ENCODE data around the gene CA9.

The CA9 gene

GRCh38 chr9:35703906-35704672, 30.4 kb downstream of the CA9 start:
- no peak overlapping the region for H3K4me3 ChIP-seq (ENCODE audit: low read length)
- no peak for TF ChIP-seq ZNF274 (IDR thresholded peaks at IDR 0.05; ENCODE audit: low read depth, low read length)

DNA sequence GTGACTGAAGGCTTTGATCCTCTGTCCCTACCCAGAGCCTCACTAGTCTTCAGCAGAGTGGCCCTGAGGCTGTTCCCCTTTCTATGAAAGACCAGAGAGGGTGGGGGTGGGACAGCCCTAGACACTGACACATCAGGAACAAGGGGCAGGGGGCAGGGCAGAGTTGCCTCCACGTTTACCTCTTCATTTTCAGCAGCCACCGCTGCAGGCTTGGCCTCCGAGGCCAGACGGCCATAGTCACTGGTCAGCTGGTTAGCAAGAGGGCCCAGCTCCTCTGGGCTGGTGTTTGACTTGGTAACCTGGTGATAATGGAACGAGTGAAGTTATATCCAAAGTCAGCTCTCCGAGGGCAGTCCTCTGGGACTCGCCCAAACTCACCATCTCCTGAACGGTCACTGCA, 31.6 kb downstream of the CA9 start:
- TF ChIP-seq ZNF274 (IDR thresholded peaks at IDR 0.05; ENCODE audit: low read depth, low read length): no peak
- no peak overlapping the region for H3K4me3 ChIP-seq (ENCODE audit: low read length)

GRCh38 chr9:35705836-35706430, 32.2 kb downstream of the CA9 start:
- H3K4me3 ChIP-seq (ENCODE audit: low read length): no peak overlapping the region
- TF ChIP-seq ZNF274 (IDR thresholded peaks at IDR 0.05; ENCODE audit: low read depth, low read length): no peak

- H3K4me3 ChIP-seq (ENCODE audit: low read length): no peak overlapping the region
- TF ChIP-seq ZNF274 (IDR thresholded peaks at IDR 0.05; ENCODE audit: low read depth, low read length): no peak
Observed at GRCh38 chr9:35706951-35707350, 33.2 kb downstream of the CA9 start.

DNA sequence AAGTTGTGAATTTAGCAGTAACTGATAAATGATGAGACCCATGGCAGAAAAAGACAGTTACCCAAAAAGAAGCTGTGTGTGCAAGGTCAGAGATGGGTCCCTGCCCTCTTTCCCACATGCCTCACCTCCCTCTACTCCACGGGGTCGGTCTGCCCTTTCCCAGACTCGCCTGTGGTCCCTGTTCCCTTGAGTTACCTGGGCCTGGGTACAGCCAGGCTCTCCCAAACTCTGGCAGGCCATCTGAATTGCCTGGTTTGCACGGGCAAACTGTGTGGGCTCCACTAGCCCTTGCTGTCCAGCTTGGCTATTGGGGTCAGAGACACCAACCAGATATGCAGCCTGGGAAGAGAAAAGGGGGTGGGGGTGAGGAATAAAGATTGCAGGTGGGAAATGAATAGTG, 34.4 kb downstream of the CA9 start:
- no peak for TF ChIP-seq ZNF274 (IDR thresholded peaks at IDR 0.05; ENCODE audit: low read depth, low read length)

DNA sequence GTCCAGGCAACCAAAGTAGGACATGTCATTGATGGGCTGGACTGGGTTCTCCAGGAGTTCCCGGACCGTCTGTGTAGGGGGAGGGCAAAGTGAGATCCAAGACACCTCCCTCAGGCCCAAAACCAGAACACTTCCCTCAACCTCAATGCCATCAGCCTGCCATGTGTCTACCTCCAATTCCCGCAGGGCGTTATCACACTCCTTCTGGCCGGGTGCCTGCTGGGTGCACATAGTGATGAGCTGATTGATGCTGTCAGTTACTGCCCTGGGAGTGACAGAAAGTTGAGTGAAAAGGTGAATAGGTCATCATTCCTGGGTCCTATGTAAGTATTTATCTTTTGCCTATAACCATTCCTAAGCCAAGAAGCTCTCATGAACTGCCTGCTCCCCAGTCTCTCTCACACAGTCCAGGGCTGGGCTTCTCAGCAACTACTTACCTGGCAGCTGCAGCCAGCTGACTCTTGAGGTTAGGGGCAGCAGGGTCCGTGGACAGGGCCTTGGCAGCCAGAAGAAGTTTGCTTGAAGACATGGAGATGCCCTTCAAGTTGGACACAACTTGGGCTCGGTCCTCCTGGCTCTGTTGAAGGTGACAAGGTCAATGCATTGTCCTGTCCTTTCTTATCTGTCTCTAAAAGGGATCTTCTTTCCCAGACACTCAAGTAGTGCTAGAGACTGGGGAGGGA, 37.2 kb downstream of the CA9 start:
- no peak for TF ChIP-seq ZNF274 (IDR thresholded peaks at IDR 0.05; ENCODE audit: low read depth, low read length)
- H3K4me3 ChIP-seq (ENCODE audit: low read length): no peak overlapping the region

More for the DNA sequence above, 34.4 kb downstream of the CA9 start:
- H3K4me3 ChIP-seq (ENCODE audit: low read length): no peak overlapping the region

- H3K4me3 ChIP-seq (ENCODE audit: low read length): no peak overlapping the region
- no peak for TF ChIP-seq ZNF274 (IDR thresholded peaks at IDR 0.05; ENCODE audit: low read depth, low read length)
Observed at GRCh38 chr9:35711501-35712428, 38.0 kb downstream of the CA9 start.

DNA sequence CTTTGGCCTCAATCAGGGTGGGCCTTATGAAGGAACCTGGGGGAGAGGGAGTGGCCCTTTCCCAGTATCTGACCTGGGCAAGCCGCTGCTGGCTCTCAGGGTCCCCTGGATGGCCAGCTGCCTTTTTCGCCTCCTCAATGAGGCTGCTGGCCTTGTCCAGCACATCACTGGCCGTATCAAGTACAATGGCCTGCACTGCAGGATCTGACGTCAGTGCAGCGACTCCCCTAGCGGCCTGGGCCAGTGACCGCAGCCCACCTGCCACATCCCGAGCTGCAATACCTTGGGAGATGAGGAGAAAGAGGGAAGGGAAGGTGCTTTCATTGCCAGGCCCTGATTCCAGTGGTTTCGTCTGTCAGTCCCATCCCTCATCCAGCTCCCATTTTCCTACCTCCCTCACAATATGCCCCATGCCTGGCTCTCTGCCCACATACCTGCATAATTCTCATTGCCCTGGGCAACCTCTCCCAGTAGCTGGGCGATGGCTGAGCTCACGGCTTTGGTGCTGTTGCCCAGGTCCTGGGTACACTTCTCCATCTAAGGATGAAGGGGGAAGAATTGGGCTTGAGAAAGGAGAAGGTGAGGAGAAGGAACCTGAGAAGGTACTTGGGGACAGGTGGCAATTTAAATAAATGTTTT, 39.2 kb downstream of the CA9 start:
- no peak overlapping the region for H3K4me3 ChIP-seq (ENCODE audit: low read length)
- TF ChIP-seq ZNF274 (IDR thresholded peaks at IDR 0.05; ENCODE audit: low read depth, low read length): no peak

DNA sequence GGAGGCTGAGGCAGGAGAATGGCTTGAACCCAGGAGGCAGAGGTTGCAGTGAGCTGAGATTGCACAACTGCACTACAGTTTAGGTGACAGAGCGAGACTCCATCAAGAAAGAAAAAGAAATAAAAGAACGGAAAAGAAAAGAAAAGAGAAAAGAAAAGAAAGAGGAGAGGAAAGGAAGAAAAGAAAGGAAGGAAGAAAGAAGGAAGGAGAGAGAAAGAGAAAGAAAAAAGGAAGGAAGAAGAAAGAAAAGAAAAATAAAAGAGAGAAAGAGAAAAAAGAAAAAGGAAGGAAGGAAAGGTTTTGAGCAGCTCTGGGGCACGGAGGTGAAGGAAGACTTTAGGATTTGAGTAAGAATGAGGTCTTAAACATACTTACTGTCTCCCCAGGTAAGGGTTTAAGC, 39.9 kb downstream of the CA9 start:
- H3K4me3 ChIP-seq (ENCODE audit: low read length): no peak overlapping the region
- no peak for TF ChIP-seq ZNF274 (IDR thresholded peaks at IDR 0.05; ENCODE audit: low read depth, low read length)

GRCh38 chr9:35714123-35714522, 40.4 kb downstream of the CA9 start:
- TF ChIP-seq ZNF274 (IDR thresholded peaks at IDR 0.05; ENCODE audit: low read depth, low read length): no peak
- H3K4me3 ChIP-seq (ENCODE audit: low read length): no peak overlapping the region

DNA sequence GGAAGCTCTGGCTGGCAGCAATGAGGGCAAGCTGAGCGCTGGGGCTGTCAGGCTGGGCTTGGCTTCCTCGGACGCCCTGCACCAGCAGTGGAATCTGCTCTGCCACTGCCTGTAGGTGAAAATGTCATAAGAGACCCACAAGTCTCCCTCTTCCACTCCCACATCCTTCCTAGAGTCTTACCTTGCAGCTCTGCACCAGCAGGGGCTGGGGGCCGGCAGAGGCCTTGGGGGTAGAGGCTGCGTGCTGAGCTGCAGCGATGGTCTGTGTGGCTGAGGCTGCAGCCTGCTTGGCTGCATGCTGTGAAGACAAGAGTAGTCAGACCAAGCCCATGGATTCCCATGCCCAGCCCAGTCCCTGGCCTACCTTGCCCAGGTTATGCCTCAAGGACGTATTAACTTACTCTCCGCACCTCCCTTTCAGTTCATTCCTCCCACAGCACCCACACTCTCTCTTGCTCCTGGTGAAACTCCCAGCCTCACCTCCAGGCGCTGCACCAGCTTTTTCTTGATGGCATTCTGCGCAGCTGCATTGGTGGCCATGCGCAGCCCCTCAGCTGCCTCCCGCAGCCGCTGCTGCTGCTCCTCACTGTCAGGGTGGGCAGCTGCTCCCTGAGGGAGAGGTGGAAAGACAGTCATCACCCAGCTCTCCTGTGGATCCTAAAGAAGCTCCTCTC, 41.0 kb downstream of the CA9 start:
- H3K4me3 ChIP-seq (ENCODE audit: low read length): no peak overlapping the region
- no peak for TF ChIP-seq ZNF274 (IDR thresholded peaks at IDR 0.05; ENCODE audit: low read depth, low read length)

GRCh38 chr9:35716230-35716629, 42.5 kb downstream of the CA9 start:
- H3K4me3 ChIP-seq (ENCODE audit: low read length): no peak overlapping the region
- TF ChIP-seq ZNF274 (IDR thresholded peaks at IDR 0.05; ENCODE audit: low read depth, low read length): no peak
